Naive thymus-derived CD4-positive, alpha-beta T cell (primary cell): ENCODE data around the gene TDRD12. TPM values are rescaled to one million over a fixed set of nuclear protein-coding genes. Genes with fewer than 3 reads are reported as not detected.
A peak's percentile ranks its signal among the peaks of the same experiment; 100 is the strongest.
"Not testable (repeated sequence)": the region's sequence is repeated elsewhere in the genome, so short reads cannot be mapped to it uniquely, and the experiment has no call there.

Experiments
- ATAC-seq: fragments of 150-1000 bp; cut with Tn5 transposase; 2 replicates; pipeline ENCODE4 v1.10.0; 2021; ENCODE audit warnings: mild to moderate bottlenecking, moderate library complexity
- CTCF ChIA-PET: fragments of 350-600 bp; sonication (Branson Sonifier 250); formaldehyde crosslinking; loops from one replicate; lab custom pipeline; 2021; ENCODE audit warnings: antibody characterized with exemption; lab: Charles Lee
- POLR2A ChIA-PET: fragments of 350-600 bp; sonication (Branson Sonifier 250); formaldehyde crosslinking; loops from one replicate; lab custom pipeline; 2021; ENCODE audit warnings: antibody characterized with exemption, inconsistent platforms; lab: Charles Lee
- DNase-seq, 9 donors: peaks; one replicate each; pipeline versions ENCODE4 v3.0.0 to v3.0.0-alpha.2; 2020 to 2022; ENCODE audit warnings: mixed read lengths in 1 of 9
- H3K27ac ChIP-seq: one replicate; pipeline ENCODE4 v1.7.0; 2013; ENCODE audit warnings: mild to moderate bottlenecking, low read depth, low read length, moderate library complexity
- H3K27me3 ChIP-seq, 2 donors: one replicate each; pipeline ENCODE4 v1.7.0; 2013; ENCODE audit warnings: low read length in 2 of 2, mild to moderate bottlenecking in 2 of 2, moderate library complexity in 2 of 2; ENCODE audit not compliant: control insufficient read depth in 2 of 2, insufficient read depth in 2 of 2
- H3K36me3 ChIP-seq, 3 experiments: 1 replicate in 2 of 3; 2 replicates in 1 of 3; pipeline ENCODE4 v1.7.0; 2013; ENCODE audit warnings: low read length in 3 of 3, mild to moderate bottlenecking in 3 of 3, moderate library complexity in 1 of 3; ENCODE audit not compliant: insufficient read depth in 3 of 3, control insufficient read depth in 2 of 3
- H3K4me1 ChIP-seq, 2 donors: one replicate each; pipeline ENCODE4 v1.7.0; 2013; ENCODE audit warnings: low read length in 2 of 2, mild to moderate bottlenecking in 2 of 2, moderate library complexity in 1 of 2; ENCODE audit not compliant: control insufficient read depth in 2 of 2, insufficient read depth in 2 of 2
- H3K4me3 ChIP-seq: 2 replicates; pipeline ENCODE4 v1.7.0; 2013; ENCODE audit warnings: mild to moderate bottlenecking, low read length
- H3K9me3 ChIP-seq, 3 experiments: 1 replicate in 2 of 3; 2 replicates in 1 of 3; pipeline ENCODE4 v1.7.0; 2013; ENCODE audit warnings: low read length in 3 of 3; ENCODE audit not compliant: control insufficient read depth in 2 of 3
- H3K27ac Mint-ChIP-seq, 9 donors: one replicate each; pipeline ENCODE4 v1.8.0; 2020 to 2022; ENCODE audit warnings: mixed read lengths in 9 of 9, mild to moderate bottlenecking in 8 of 9, moderate library complexity in 5 of 9, inconsistent platforms in 2 of 9
- H3K27me3 Mint-ChIP-seq, 5 donors: one replicate each; pipeline ENCODE4 v1.8.0; 2021 to 2022; ENCODE audit warnings: mixed read lengths in 5 of 5, mild to moderate bottlenecking in 1 of 5
- H3K36me3 Mint-ChIP-seq, 5 donors: one replicate each; pipeline ENCODE4 v1.8.0; 2020 to 2022; ENCODE audit warnings: mixed read lengths in 5 of 5, mild to moderate bottlenecking in 3 of 5, inconsistent platforms in 1 of 5
- H3K4me1 Mint-ChIP-seq, 7 donors: one replicate each; pipeline ENCODE4 v1.8.0; 2020 to 2022; ENCODE audit warnings: mixed read lengths in 7 of 7, mild to moderate bottlenecking in 3 of 7, inconsistent platforms in 1 of 7
- H3K4me3 Mint-ChIP-seq, 10 donors: one replicate each; pipeline ENCODE4 v1.8.0; 2020 to 2022; ENCODE audit warnings: mild to moderate bottlenecking in 10 of 10, mixed read lengths in 10 of 10, moderate library complexity in 6 of 10, inconsistent platforms in 2 of 10
- H3K9me3 Mint-ChIP-seq, 11 donors: one replicate each; pipeline ENCODE4 v1.8.0; 2020 to 2022; ENCODE audit warnings: mixed read lengths in 11 of 11, mild to moderate bottlenecking in 4 of 11, inconsistent platforms in 1 of 11, moderate library complexity in 1 of 11
- intact Hi-C, 2 donors: fragments of 100-400 bp; cut with micrococcal nuclease; formaldehyde crosslinking; loops; one replicate each; pipeline ENCODE4 v1.15.1; 2023
- polyA plus RNA-seq, 2 donors: library from polyadenylated mRNA; unstranded; fragments of 300-500 nt; fragmentation: Illumina TruSeq; gene quantifications; one replicate each; pipeline ENCODE4 v1.2.3, GENCODE V29; 2021
- total RNA-seq, 6 experiments: library from RNA in 5 of 6; stranded (reverse) in 5 of 6; gene quantifications; 1 replicate in 5 of 6; 2 replicates in 1 of 6; pipeline ENCODE4 v1.2.3 and lab custom pipeline; 2021 to 2026

Gene TDRD12
- total and polyA plus RNA-seq, 7 experiments from 2014 or later, result 0.17 to 3.6 (median 0.67) TPM; not detected in 1

DNA sequence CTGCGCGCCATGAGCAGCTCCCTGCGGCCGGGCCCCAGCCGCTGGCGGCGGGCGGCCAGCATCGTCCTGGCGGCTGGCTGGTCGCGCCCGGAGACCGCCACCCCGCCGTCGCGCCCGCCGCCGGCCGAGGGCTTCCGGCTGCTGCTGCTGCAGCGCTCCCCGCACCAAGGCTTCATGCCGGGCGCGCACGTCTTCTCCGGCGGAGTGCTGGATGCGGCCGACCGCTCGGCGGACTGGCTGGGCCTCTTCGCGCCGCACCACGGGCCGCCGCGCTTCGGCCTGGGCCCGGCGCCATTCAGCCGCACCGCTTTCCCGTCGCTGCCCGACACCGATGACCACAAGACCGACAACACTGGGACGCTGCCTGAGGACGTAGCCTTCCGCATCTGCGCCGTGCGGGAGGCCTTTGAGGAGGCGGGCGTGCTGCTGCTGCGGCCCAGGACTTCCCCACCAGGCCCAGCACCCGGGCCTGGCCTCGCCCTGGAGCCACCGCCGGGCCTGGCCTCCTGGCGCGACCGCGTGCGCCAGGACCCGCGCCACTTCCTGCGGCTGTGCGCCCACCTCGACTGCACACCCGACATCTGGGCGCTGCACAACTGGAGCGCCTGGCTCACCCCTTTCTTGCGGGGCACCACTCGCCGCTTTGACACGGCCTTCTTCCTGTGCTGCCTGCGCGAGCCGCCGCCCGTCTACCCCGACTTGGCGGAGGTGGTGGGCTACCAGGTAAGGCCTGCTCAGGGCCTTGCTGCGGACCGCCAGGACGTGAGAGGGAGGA lies 27.4 kb upstream of the TDRD12 start:
- ATAC-seq (peak; percentile 81), DNase-seq (peak; percentile 31 to 71 (median 48))
- Histone ChIP-seq H3K36me3 (peaks cover 0 to 10% (median 0%) of the 10 kb centered on the region in 3 experiments), H3K4me1 (peaks cover 20 to 24% of the 10 kb centered on the region in 2 donors), H3K4me3 (peak overlapping the region; percentile 50), H3K27ac (peak overlapping the region; percentile 68), H3K9me3 (no peaks in the 10 kb centered on the region), H3K27me3 (no peaks in the 10 kb centered on the region)
- H3K27me3 Mint-ChIP-seq, result no peaks in the 10 kb centered on the region
- POLR2A ChIA-PET, result interaction anchor here (0.6 to 1.8 kb wide), 9 partner anchors 14 to 280 kb away, joined by 3 to 15 read pairs (median 5); partner anchors contain the start of genes ANKRD27, CEP89, FAAP24 and PDCD5
- H3K4me1 Mint-ChIP-seq, result peaks cover 35 to 56% (median 53%) of the 10 kb centered on the region in 7 donors
- peak overlapping the region; percentile 83 to 97 (median 92) for H3K4me3 Mint-ChIP-seq
- intact Hi-C loops, result loop anchor here (1.0 to 5.0 kb wide), 11 partner anchors 17 to 485 kb away; partner anchors contain the start of genes ANKRD27 (in 2 of the 2), RGS9BP (in 2 of the 2), FAAP24 (in 1 of the 2) and GPATCH1 (in 1 of the 2)
- H3K27ac Mint-ChIP-seq, result peak overlapping the region in 7 of 9 donors; percentile 1 to 93 (median 85)
- CTCF ChIA-PET, result interaction anchor here (1.2 kb wide), 1 partner anchor 17 kb away, joined by 4 read pairs; the partner anchor contains the start of genes ANKRD27 and RGS9BP
- H3K36me3 Mint-ChIP-seq, result peaks cover 5 to 36% (median 10%) of the 10 kb centered on the region in 5 donors
- peaks cover 0 to 4% (median 0%) of the 10 kb centered on the region in 11 donors for H3K9me3 Mint-ChIP-seq

DNA sequence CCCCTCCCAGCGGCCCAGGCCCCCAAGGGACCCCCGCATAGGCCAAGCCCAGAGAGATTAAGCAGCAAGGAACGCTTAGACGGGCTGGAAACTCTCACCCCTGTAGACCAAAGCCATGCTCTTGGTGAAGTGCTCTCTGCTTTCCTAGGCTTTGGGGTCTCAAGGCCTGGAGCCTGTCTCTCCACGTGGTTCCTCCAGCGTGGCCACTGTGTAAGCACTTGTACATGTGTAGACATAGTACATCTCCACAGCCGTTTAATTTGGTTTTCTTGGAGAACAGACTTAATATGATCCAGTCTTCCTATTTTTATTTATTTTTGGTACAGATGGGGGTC lies 26.9 kb upstream of the TDRD12 start:
- peak; percentile 1 for ATAC-seq

DNA sequence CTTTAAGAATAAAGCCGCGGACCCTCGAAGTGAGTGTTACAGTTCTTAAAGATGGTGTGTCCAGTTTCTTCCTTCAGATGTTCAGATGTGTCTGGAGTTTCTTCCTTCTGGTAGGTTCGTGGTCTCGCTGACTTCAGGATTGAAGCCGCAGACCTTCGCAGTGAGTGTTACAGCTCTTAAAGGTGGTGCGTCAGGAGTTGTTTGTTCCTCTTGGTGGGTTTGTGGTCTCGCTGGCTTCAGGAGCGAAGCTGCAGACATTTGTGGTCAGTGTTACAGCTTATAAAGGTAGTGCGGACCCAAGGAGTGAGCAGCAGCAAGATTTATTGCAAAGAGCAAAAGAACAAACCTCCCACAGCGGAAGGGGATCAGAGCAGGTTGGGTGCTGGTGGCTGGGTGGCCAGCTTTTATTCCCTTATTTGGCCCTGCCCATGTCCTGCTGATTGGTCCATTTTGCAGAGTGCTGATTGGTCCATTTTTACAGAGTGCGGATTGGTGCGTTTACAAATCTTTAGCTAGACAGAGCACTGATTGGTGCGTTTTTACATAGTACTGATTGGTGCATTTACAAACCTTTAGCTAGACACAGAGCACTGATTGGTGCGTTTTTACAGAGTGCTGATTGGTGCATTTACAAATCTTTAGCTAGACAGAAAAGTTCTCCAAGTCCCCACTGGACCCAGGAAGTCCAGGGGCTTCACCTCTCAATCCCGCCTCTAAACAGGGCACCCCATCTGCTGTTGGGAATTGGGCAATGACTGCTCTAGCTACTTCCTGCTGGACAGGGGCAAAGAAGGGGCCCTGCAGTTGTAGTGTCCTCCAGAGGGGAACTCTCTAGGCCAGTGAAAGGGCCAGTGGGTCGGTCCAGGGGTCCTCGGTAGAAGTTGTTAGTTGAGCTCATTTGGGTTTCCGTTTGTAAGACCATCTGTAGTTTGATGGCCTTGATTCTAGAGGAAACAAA lies 26.1 kb upstream of the TDRD12 start:
- H3K4me3 ChIP-seq, result peak overlapping the region; percentile 50
- intact Hi-C loops, result loop anchor here (1.0 to 5.0 kb wide), 5 partner anchors 15 to 484 kb away; no protein-coding TSS in a partner anchor
- not testable (repeated sequence) for H3K9me3 Mint-ChIP-seq, H3K9me3 ChIP-seq, H3K27me3 ChIP-seq, H3K27me3 Mint-ChIP-seq
- H3K4me1 ChIP-seq, result peaks cover 20 to 24% of the 10 kb centered on the region in 2 donors
- ATAC-seq, result peak; percentile 2
- peak in 4 of 9 donors; percentile 17 to 44 (median 23) for DNase-seq
- H3K27ac ChIP-seq, result peak overlapping the region; percentile 68
- Mint-ChIP-seq H3K4me1 (peaks cover 42 to 69% (median 66%) of the 10 kb centered on the region in 7 donors), H3K36me3 (peaks cover 15 to 49% (median 21%) of the 10 kb centered on the region in 5 donors), H3K4me3 (peak overlapping the region; percentile 83 to 97 (median 92)), H3K27ac (peak overlapping the region; percentile 83 to 94 (median 86))
- peaks cover 0 to 12% (median 0%) of the 10 kb centered on the region in 3 experiments for H3K36me3 ChIP-seq
- ChIA-PET CTCF (interaction anchor here (0.6 to 0.9 kb wide), 2 partner anchors 97 to 483 kb away, joined by 3 to 4 read pairs; no protein-coding TSS in a partner anchor), POLR2A (interaction anchor here (0.6 to 1.6 kb wide), 5 partner anchors 8 to 278 kb away, joined by 4 to 6 read pairs (median 4); partner anchors contain the start of genes ANKRD27, CEP89, FAAP24 and RGS9BP)

More for the DNA sequence above, 26.9 kb upstream of the TDRD12 start:
- Histone ChIP-seq H3K4me1 (peaks cover 20 to 24% of the 10 kb centered on the region in 2 donors), H3K27me3 (no peaks in the 10 kb centered on the region), H3K4me3 (peak overlapping the region; percentile 50), H3K9me3 (no peaks in the 10 kb centered on the region), H3K36me3 (peaks cover 0 to 11% (median 0%) of the 10 kb centered on the region in 3 experiments), H3K27ac (peak overlapping the region; percentile 68)
- ChIA-PET CTCF (interaction anchor here (0.9 kb wide), 1 partner anchor 484 kb away, joined by 3 read pairs; no protein-coding TSS in a partner anchor), POLR2A (interaction anchor here (0.6 to 1.6 kb wide), 4 partner anchors 13 to 279 kb away, joined by 4 to 6 read pairs (median 5); partner anchors contain the start of genes ANKRD27, CEP89, FAAP24 and RGS9BP)
- no peaks in the 10 kb centered on the region for H3K27me3 Mint-ChIP-seq
- H3K9me3 Mint-ChIP-seq, result peaks cover 0 to 4% (median 0%) of the 10 kb centered on the region in 11 donors
- peaks cover 10 to 41% (median 14%) of the 10 kb centered on the region in 5 donors for H3K36me3 Mint-ChIP-seq
- intact Hi-C loops, result loop anchor here (1.0 to 5.0 kb wide), 6 partner anchors 16 to 485 kb away; no protein-coding TSS in a partner anchor
- DNase-seq, result no peak
- H3K27ac Mint-ChIP-seq, result peak overlapping the region; percentile 83 to 94 (median 86)
- peaks cover 37 to 62% (median 58%) of the 10 kb centered on the region in 7 donors for H3K4me1 Mint-ChIP-seq
- H3K4me3 Mint-ChIP-seq, result peak overlapping the region; percentile 83 to 97 (median 92)

- peak overlapping the region in 6 of 9 donors; percentile 12 to 93 (median 84) for H3K27ac Mint-ChIP-seq
- H3K4me1 Mint-ChIP-seq, result peaks cover 42 to 75% (median 71%) of the 10 kb centered on the region in 7 donors
- H3K4me3 ChIP-seq, H3K27me3 Mint-ChIP-seq, H3K9me3 ChIP-seq, H3K9me3 Mint-ChIP-seq, H3K27me3 ChIP-seq, ATAC-seq, DNase-seq, CTCF ChIA-PET, H3K27ac ChIP-seq: not testable (repeated sequence)
- H3K4me1 ChIP-seq, result peaks cover 20 to 24% of the 10 kb centered on the region in 2 donors
- peak overlapping the region; percentile 83 to 97 (median 92) for H3K4me3 Mint-ChIP-seq
- intact Hi-C loops, result loop anchor here (5.0 kb wide), 4 partner anchors 53 to 483 kb away; no protein-coding TSS in a partner anchor
- peaks cover 24 to 57% (median 29%) of the 10 kb centered on the region in 5 donors for H3K36me3 Mint-ChIP-seq
- peaks cover 0 to 21% (median 0%) of the 10 kb centered on the region in 3 experiments for H3K36me3 ChIP-seq
- POLR2A ChIA-PET, result interaction anchor here (1.5 kb wide), 1 partner anchor 278 kb away, joined by 4 read pairs; the partner anchor contains the start of genes CEP89 and FAAP24
Measured at GRCh38 chr19:32694316-32694715, 25.3 kb upstream of the TDRD12 start.

DNA sequence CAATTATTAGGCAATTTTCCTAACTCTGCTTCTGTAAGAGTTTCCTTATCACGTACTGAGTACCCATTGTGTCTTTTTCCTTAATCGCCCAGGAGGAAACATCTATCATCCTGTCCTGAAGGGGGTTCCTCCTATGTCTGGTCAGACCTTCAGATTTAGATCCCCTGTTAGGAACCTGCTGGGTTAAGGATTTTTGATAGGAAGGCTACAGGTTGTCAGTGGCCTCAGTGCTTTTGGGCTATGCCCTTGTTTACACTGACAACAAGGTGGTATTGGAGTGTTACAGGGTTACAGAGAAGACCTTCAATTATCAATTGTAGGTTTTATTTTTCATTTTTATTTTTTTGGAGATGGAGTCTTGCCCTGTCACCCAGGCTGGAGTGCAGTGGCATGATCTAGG lies 24.7 kb upstream of the TDRD12 start:
- H3K9me3 Mint-ChIP-seq, H3K9me3 ChIP-seq, POLR2A ChIA-PET, H3K27me3 Mint-ChIP-seq, H3K27me3 ChIP-seq, CTCF ChIA-PET, DNase-seq, H3K4me3 ChIP-seq, ATAC-seq, H3K27ac ChIP-seq: not testable (repeated sequence)
- Mint-ChIP-seq H3K4me3 (peak overlapping the region in 9 of 10 donors; percentile 59 to 97 (median 91)), H3K4me1 (peaks cover 42 to 78% (median 71%) of the 10 kb centered on the region in 7 donors), H3K27ac (peak overlapping the region in 2 of 9 donors; percentile 12 to 85), H3K36me3 (peaks cover 24 to 62% (median 32%) of the 10 kb centered on the region in 5 donors)
- intact Hi-C loops, result loop anchor here (5.0 kb wide), 4 partner anchors 52 to 482 kb away; no protein-coding TSS in a partner anchor
- H3K4me1 ChIP-seq, result peaks cover 20 to 24% of the 10 kb centered on the region in 2 donors
- peaks cover 0 to 25% (median 0%) of the 10 kb centered on the region in 3 experiments for H3K36me3 ChIP-seq
